Osteoblast (primary cell): ENCODE measurements around the gene TNFRSF8. TPM values are rescaled to one million over a fixed set of nuclear protein-coding genes. Genes with fewer than 3 reads are reported as not detected.

Experiments used
- DNase-seq: peaks from one replicate; pipeline ENCODE4 v3.0.0; 2011; ENCODE audit warnings: low spot score, mixed read lengths; ENCODE audit not compliant: insufficient read length; ENCODE audit errors: missing footprints
- H2AFZ ChIP-seq: 2 replicates; pipeline ENCODE4 v1.6.0; 2011; ENCODE audit warnings: mild to moderate bottlenecking, low read length
- H3K27ac ChIP-seq: 2 replicates; pipeline ENCODE4 v1.5.1; 2011; ENCODE audit warnings: mild to moderate bottlenecking, low read depth, low read length, moderate library complexity
- H3K27me3 ChIP-seq: 2 replicates; pipeline ENCODE4 v1.6.0; 2012; ENCODE audit warnings: mild to moderate bottlenecking, control low read depth, inconsistent platforms, low read length, moderate library complexity; ENCODE audit not compliant: insufficient read depth
- H3K36me3 ChIP-seq: 2 replicates; pipeline ENCODE4 v1.5.1; 2011; ENCODE audit warnings: mild to moderate bottlenecking, low read length, control low read depth, moderate library complexity; ENCODE audit not compliant: insufficient read depth
- H3K4me1 ChIP-seq: 2 replicates; pipeline ENCODE4 v1.5.1; 2011; ENCODE audit warnings: mild to moderate bottlenecking, low read length, control low read depth, moderate library complexity; ENCODE audit not compliant: insufficient read depth
- H3K4me2 ChIP-seq: 2 replicates; pipeline ENCODE4 v1.6.0; 2011; ENCODE audit warnings: mild to moderate bottlenecking, low read length; ENCODE audit not compliant: insufficient read depth
- H3K4me3 ChIP-seq: fragments of 200-600 bp; sonication (generic); 3 replicates; pipeline ENCODE4 v1.5.1; 2012; ENCODE audit warnings: mild to moderate bottlenecking, low read length, inconsistent platforms; ENCODE audit not compliant: insufficient read depth
- H3K79me2 ChIP-seq: 2 replicates; pipeline ENCODE4 v1.6.0; 2012; ENCODE audit warnings: mild to moderate bottlenecking, low read length, control low read depth, inconsistent platforms; ENCODE audit not compliant: insufficient read depth
- H3K9me3 ChIP-seq: 2 replicates; pipeline ENCODE4 v1.5.1; 2011; ENCODE audit warnings: low read depth, low read length, control low read depth
- H4K20me1 ChIP-seq: 2 replicates; pipeline ENCODE4 v1.6.0; 2012; ENCODE audit warnings: mild to moderate bottlenecking, low read length, control low read depth; ENCODE audit not compliant: insufficient read depth
- CTCF ChIP-seq: IDR thresholded peaks from 2 replicates; pipeline ENCODE4 v1.5.1; 2011; ENCODE audit warnings: mild to moderate bottlenecking, low read depth, low read length, moderate library complexity; ENCODE audit errors: extremely low read depth
- total RNA-seq: library from RNA; depleted of rRNA; stranded (reverse); fragments of >200 nt; gene quantifications from 2 replicates; pipeline ENCODE4 v1.2.3, GENCODE V29; 2012

The TNFRSF8 gene
- total RNA-seq, 1 donor = under 0.01 TPM

GRCh38 chr1:12168451-12169160, 105.5 kb downstream of the TNFRSF8 start:
- Histone ChIP-seq H3K9me3 (no peaks in the 10 kb centered on the region), H3K27me3 (no peaks in the 10 kb centered on the region), H4K20me1 (peaks cover 25% of the 10 kb centered on the region), H3K36me3 (no peaks in the 10 kb centered on the region), H3K79me2 (peaks cover 64% of the 10 kb centered on the region), H3K4me2 (peak overlapping the region; percentile 82), H3K4me1 (peaks cover 9% of the 10 kb centered on the region), H3K4me3 (peak overlapping the region; percentile 77), H2AFZ (no peak overlapping the region), H3K27ac (no peak overlapping the region)
- no peak for TF ChIP-seq CTCF
- peak; percentile 95 for DNase-seq

- peaks cover 70% of the 10 kb centered on the region for H3K79me2 ChIP-seq
- H3K4me3 ChIP-seq = no peak overlapping the region
- H4K20me1 ChIP-seq = peaks cover 25% of the 10 kb centered on the region
- H3K9me3 ChIP-seq = no peaks in the 10 kb centered on the region
- DNase-seq = peak; percentile 71
- no peaks in the 10 kb centered on the region for H3K36me3 ChIP-seq
- H3K27me3 ChIP-seq = no peaks in the 10 kb centered on the region
- no peak overlapping the region for H2AFZ ChIP-seq
- peaks cover 9% of the 10 kb centered on the region for H3K4me1 ChIP-seq
- H3K4me2 ChIP-seq = no peak overlapping the region
- no peak for TF ChIP-seq CTCF
- H3K27ac ChIP-seq = no peak overlapping the region
Measured at GRCh38 chr1:12169442-12170135, 106.5 kb downstream of the TNFRSF8 start.

- Histone ChIP-seq H3K79me2 (peaks cover 77% of the 10 kb centered on the region), H3K27me3 (no peaks in the 10 kb centered on the region), H3K4me3 (no peak overlapping the region), H3K4me1 (peaks cover 9% of the 10 kb centered on the region), H3K4me2 (no peak overlapping the region), H3K36me3 (no peaks in the 10 kb centered on the region), H3K9me3 (no peaks in the 10 kb centered on the region), H2AFZ (no peak overlapping the region), H4K20me1 (peaks cover 25% of the 10 kb centered on the region), H3K27ac (no peak overlapping the region)
- no peak for TF ChIP-seq CTCF
- DNase-seq = peak; percentile 78
Measured at GRCh38 chr1:12170263-12170671, 107.2 kb downstream of the TNFRSF8 start.
